Smooth muscle cell (in vitro differentiated cells): ENCODE measurements around the gene TMEM198. TPM values are rescaled to one million over a fixed set of nuclear protein-coding genes. Genes with fewer than 3 reads are reported as not detected.

ENCODE experiments used
- DNase-seq: peaks from one replicate; lab custom pipeline; 2025; ENCODE audit not compliant: unreplicated experiment; lab: John Stamatoyannopoulos, UW
- H2AFZ ChIP-seq: fragments of 200-600 bp; sonication (generic); 2 replicates; pipeline ENCODE4 v1.6.0; 2016; ENCODE audit warnings: antibody characterized with exemption, low read depth, mild to moderate bottlenecking
- H3F3A ChIP-seq: fragments of 200-600 bp; sonication (generic); 2 replicates; pipeline ENCODE4 v1.6.0; 2017; ENCODE audit warnings: antibody characterized with exemption, low read depth
- H3K27ac ChIP-seq: fragments of 200-600 bp; sonication (generic); 2 replicates; pipeline ENCODE4 v1.5.1; 2016; ENCODE audit warnings: low read depth, mild to moderate bottlenecking
- H3K27me3 ChIP-seq: fragments of 200-600 bp; sonication (generic); 2 replicates; pipeline ENCODE4 v1.6.1; 2016; ENCODE audit warnings: low read depth, mild to moderate bottlenecking
- H3K36me3 ChIP-seq: fragments of 200-600 bp; sonication (generic); 2 replicates; pipeline ENCODE4 v1.5.1; 2016; ENCODE audit warnings: low read depth
- H3K4me1 ChIP-seq: fragments of 200-600 bp; sonication (generic); 2 replicates; pipeline ENCODE4 v1.5.1; 2016; ENCODE audit warnings: low read depth
- H3K4me2 ChIP-seq: fragments of 200-600 bp; sonication (generic); 2 replicates; pipeline ENCODE4 v1.6.0; 2016; ENCODE audit warnings: mild to moderate bottlenecking
- H3K4me3 ChIP-seq: fragments of 200-600 bp; sonication (generic); 2 replicates; pipeline ENCODE4 v1.5.1; 2016; ENCODE audit warnings: mild to moderate bottlenecking
- H3K79me2 ChIP-seq: fragments of 200-600 bp; sonication (generic); 2 replicates; pipeline ENCODE4 v1.6.0; 2016; ENCODE audit warnings: low read depth, mild to moderate bottlenecking
- H3K9ac ChIP-seq: fragments of 200-600 bp; sonication (generic); 2 replicates; pipeline ENCODE4 v1.6.0; 2016; ENCODE audit warnings: low read depth
- H3K9me3 ChIP-seq: fragments of 200-600 bp; sonication (generic); replicated peaks from 2 replicates; pipeline ENCODE4 v1.5.1; 2016; ENCODE audit warnings: low read depth
- H4K20me1 ChIP-seq: fragments of 200-600 bp; sonication (generic); 2 replicates; pipeline ENCODE4 v1.6.0; 2016; ENCODE audit warnings: low read depth
- WGBS: methylation state at CpG from one replicate; pipeline ENCODE4 v1.1.7; 2016; ENCODE audit warnings: low lambda C conversion rate; 5-methylcytosine and 5-hydroxymethylcytosine counted together
- polyA plus RNA-seq: library from polyadenylated mRNA; unstranded; fragments of >200 nt; fragmentation: Nextera tagmentation; extraction: Ambion mirVana; gene quantifications from 2 replicates; pipeline ENCODE4 v1.2.1, GENCODE V29; 2016
- total RNA-seq: library from RNA; depleted of rRNA; stranded (reverse); fragments of >200 nt; gene quantifications from 2 replicates; pipeline ENCODE4 v1.2.3, GENCODE V29; 2014
- TF ChIP-seq, protein P1 (sequence below): fragments of 200-600 bp; sonication (generic); IDR thresholded peaks from 2 replicates; pipeline ENCODE4 v1.5.1; 2017; ENCODE audit warnings: borderline replicate concordance, mild to moderate bottlenecking, antibody characterized with exemption; ENCODE audit not compliant: insufficient read depth, poor library complexity, severe bottlenecking

The TMEM198 gene
- total and polyA plus RNA-seq, 2 experiments from 2014 or later, result 3.3 to 6.9 TPM

DNA sequence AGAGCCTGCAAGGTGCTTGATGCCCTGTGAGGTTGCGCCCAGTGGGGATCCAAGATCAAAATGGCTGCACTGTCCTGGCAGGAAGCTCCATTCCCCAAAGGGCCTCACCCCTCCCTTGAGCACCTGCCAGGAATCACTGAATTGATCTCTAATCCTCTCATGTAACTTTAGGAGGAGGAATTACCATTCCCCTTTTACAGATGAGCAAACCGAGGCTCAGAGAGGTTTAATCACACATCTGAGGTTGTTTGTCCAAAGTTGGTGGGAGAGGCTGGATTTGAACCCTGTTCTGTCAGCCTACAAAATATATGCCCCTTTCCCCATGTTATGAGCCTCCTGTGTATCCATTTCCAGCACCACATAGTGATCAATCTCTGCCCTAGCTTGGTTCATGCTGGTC is 19.0 kb upstream of the TMEM198 start:
- H4K20me1 ChIP-seq, result peaks cover 5% of the 10 kb centered on the region
- no peaks in the 10 kb centered on the region for H3K36me3 ChIP-seq
- WGBS, result 98% methylated on average over 2 of the region's 2 CpGs
- TF ChIP-seq, protein P1, sequence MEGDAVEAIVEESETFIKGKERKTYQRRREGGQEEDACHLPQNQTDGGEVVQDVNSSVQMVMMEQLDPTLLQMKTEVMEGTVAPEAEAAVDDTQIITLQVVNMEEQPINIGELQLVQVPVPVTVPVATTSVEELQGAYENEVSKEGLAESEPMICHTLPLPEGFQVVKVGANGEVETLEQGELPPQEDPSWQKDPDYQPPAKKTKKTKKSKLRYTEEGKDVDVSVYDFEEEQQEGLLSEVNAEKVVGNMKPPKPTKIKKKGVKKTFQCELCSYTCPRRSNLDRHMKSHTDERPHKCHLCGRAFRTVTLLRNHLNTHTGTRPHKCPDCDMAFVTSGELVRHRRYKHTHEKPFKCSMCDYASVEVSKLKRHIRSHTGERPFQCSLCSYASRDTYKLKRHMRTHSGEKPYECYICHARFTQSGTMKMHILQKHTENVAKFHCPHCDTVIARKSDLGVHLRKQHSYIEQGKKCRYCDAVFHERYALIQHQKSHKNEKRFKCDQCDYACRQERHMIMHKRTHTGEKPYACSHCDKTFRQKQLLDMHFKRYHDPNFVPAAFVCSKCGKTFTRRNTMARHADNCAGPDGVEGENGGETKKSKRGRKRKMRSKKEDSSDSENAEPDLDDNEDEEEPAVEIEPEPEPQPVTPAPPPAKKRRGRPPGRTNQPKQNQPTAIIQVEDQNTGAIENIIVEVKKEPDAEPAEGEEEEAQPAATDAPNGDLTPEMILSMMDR, result no peak
- H3K9ac ChIP-seq, result no peak overlapping the region
- no peaks in the 10 kb centered on the region for H3K27me3 ChIP-seq
- H2AFZ ChIP-seq, result no peak overlapping the region
- DNase-seq, result no peak
- H3K79me2 ChIP-seq, result no peaks in the 10 kb centered on the region
- H3K27ac ChIP-seq, result no peak overlapping the region
- H3K4me3 ChIP-seq, result no peak overlapping the region
- no peaks in the 10 kb centered on the region for H3F3A ChIP-seq
- H3K4me1 ChIP-seq, result peaks cover 54% of the 10 kb centered on the region
- no peak overlapping the region for H3K4me2 ChIP-seq
- no peaks in the 10 kb centered on the region for H3K9me3 ChIP-seq

- peaks cover 47% of the 10 kb centered on the region for H3K4me1 ChIP-seq
- H3K36me3 ChIP-seq, result no peaks in the 10 kb centered on the region
- H3K27me3 ChIP-seq, result no peaks in the 10 kb centered on the region
- peak overlapping the region; percentile 54 for H3K4me2 ChIP-seq
- H3K4me3 ChIP-seq, result no peak overlapping the region
- H3K27ac ChIP-seq, result no peak overlapping the region
- H3K79me2 ChIP-seq, result no peaks in the 10 kb centered on the region
- H3K9me3 ChIP-seq, result no peaks in the 10 kb centered on the region
- no peak for DNase-seq
- WGBS, result 33% methylated on average over 9 of the region's 9 CpGs
- peaks cover 5% of the 10 kb centered on the region for H4K20me1 ChIP-seq
- H3F3A ChIP-seq, result no peaks in the 10 kb centered on the region
- no peak overlapping the region for H2AFZ ChIP-seq
- no peak overlapping the region for H3K9ac ChIP-seq
- TF ChIP-seq, protein P1, result no peak
These were observed 18.1 kb upstream of the TMEM198 start for GRCh38 chr2:219525533-219526232.

- no peaks in the 10 kb centered on the region for H3K36me3 ChIP-seq
- H3K27me3 ChIP-seq, result no peaks in the 10 kb centered on the region
- no peak overlapping the region for H3K27ac ChIP-seq
- no peak overlapping the region for H3K4me3 ChIP-seq
- H3F3A ChIP-seq, result no peaks in the 10 kb centered on the region
- no peak for DNase-seq
- H3K9ac ChIP-seq, result no peak overlapping the region
- 71% methylated on average over 10 of the region's 11 CpGs for WGBS
- no peaks in the 10 kb centered on the region for H3K79me2 ChIP-seq
- TF ChIP-seq, protein P1, result no peak
- peaks cover 4% of the 10 kb centered on the region for H4K20me1 ChIP-seq
- H3K4me2 ChIP-seq, result peak overlapping the region; percentile 54
- no peaks in the 10 kb centered on the region for H3K9me3 ChIP-seq
- peaks cover 41% of the 10 kb centered on the region for H3K4me1 ChIP-seq
- no peak overlapping the region for H2AFZ ChIP-seq
These were observed 17.3 kb upstream of the TMEM198 start for GRCh38 chr2:219526320-219527075.
